ENCODE measurements around the gene MRPL32. TPM values are rescaled to one million over a fixed set of nuclear protein-coding genes. Genes with fewer than 3 reads are reported as not detected.
A peak's percentile ranks its signal among the peaks of the same experiment; 100 is the strongest.

MRPL32 gene
- total RNA-seq, 1 experiment from 2014 or later = 101 TPM

DNA sequence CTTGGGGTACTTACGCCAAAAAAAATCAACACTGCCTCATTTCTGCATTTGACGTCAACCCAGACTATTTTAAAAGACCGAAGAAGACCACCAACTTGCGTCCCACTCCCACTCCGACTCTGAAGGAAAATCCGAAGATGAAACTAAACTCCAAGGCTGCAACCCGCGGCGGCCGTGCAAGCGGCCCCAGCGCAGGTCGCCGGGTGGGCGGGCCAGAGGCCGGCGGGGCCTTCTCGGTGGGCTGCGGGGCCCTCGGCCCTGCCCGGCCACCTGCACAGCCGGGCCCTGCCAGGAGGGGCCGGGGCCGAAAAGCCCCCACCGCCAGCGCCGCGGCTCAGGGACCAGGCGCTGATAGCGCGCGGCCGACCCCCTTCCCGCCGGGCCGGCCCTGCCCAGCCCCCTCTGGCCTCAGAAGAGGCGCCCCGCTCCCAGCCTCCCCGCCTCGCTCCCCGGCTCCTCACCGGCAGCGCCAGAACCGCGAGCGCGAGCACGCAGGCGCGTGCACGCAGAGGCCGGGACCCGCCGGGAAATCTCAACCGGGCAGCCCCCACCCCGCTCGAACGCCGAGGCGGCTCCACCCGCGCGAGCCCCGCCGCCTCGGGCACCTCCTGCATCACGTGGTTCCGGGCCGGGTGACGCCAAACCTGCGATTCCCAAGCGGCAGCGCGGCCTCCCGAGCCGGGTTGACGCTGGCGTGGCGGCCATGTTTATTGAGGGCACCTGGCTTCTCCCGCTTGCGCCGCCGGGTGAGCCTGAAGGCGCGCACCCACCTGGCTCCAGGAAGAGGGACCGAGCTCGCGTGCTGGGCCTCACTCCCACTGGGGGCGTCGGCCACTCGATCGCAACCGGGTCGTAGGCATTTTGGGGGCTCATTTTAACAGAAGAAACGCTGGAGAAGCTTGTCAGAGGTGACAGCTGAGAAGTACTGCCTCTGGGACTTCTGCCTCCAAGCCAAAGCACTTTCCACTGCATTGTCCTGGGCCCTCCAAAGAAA, 20.4 kb upstream of the MRPL32 start, which contains the start of gene C7orf25:
Gene C7orf25 (minus strand): TSS at position 617 of the 994 bp plus-strand sequence. CDS start 1,170 bp downstream, outside the sequence.
- peak; percentile 97 for DNase-seq
- no CpG with 5 or more reads among the region's 95 CpGs for WGBS (ENCODE audit: extremely low coverage, insufficient read length, low lambda C conversion rate)

More for the DNA sequence above, 20.4 kb upstream of the MRPL32 start, which contains the start of gene C7orf25:
- no peak within 1 kb of the TSS for H3K4ac ChIP-seq (ENCODE audit: low read depth, low read length)
- H4K20me1 ChIP-seq (ENCODE audit: control insufficient read depth, insufficient read depth, insufficient read length) = no peaks in the 10 kb centered on the region
- no peak within 1 kb of the TSS for H2BK5ac ChIP-seq (ENCODE audit: insufficient read length, low read length)
- peaks cover 12% of the 10 kb centered on the region for H3K4me1 ChIP-seq (ENCODE audit: insufficient read depth, low read length)
- Mint-ChIP-seq H3K36me3 (ENCODE audit: insufficient read depth in 1 of 3, low read depth in 3 of 3) (peaks cover 8 to 39% (median 36%) of the 10 kb centered on the region in 3 experiments; a peak in 6 of 7 replicates), H3K27me3 (ENCODE audit: low read depth) (no peaks in the 10 kb centered on the region), H3K27ac (peak within 1 kb of the TSS; percentile 94 to 95 (median 95)), H3K4me1 (peaks cover 36 to 41% of the 10 kb centered on the region in 2 experiments), H3K9me3 (no peaks in the 10 kb centered on the region; a peak in 1 of 5 replicates), H3K4me3 (peak within 1 kb of the TSS; percentile 90 to 92)
- no peak within 1 kb of the TSS for H3K56ac ChIP-seq (ENCODE audit: insufficient read length, low read depth, low read length)
- peak within 1 kb of the TSS; percentile 81 for H3K14ac ChIP-seq (ENCODE audit: insufficient read depth, low read length)
- no peak within 1 kb of the TSS for H2BK12ac ChIP-seq (ENCODE audit: insufficient read length, low read depth, low read length)
- H4K5ac ChIP-seq (ENCODE audit: insufficient read length, low read depth, low read length) = no peak within 1 kb of the TSS
- TF ChIP-seq, protein P1, sequence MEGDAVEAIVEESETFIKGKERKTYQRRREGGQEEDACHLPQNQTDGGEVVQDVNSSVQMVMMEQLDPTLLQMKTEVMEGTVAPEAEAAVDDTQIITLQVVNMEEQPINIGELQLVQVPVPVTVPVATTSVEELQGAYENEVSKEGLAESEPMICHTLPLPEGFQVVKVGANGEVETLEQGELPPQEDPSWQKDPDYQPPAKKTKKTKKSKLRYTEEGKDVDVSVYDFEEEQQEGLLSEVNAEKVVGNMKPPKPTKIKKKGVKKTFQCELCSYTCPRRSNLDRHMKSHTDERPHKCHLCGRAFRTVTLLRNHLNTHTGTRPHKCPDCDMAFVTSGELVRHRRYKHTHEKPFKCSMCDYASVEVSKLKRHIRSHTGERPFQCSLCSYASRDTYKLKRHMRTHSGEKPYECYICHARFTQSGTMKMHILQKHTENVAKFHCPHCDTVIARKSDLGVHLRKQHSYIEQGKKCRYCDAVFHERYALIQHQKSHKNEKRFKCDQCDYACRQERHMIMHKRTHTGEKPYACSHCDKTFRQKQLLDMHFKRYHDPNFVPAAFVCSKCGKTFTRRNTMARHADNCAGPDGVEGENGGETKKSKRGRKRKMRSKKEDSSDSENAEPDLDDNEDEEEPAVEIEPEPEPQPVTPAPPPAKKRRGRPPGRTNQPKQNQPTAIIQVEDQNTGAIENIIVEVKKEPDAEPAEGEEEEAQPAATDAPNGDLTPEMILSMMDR (conservative IDR thresholded peaks at IDR 0.05) = no peak
- peak within 1 kb of the TSS; percentile 24 for H3K27ac ChIP-seq (ENCODE audit: insufficient read length, low read depth, low read length)
- H3K4me2 ChIP-seq (ENCODE audit: insufficient read depth, insufficient read length, low read length) = peak within 1 kb of the TSS; percentile 95
- no peak within 1 kb of the TSS for H2BK120ac ChIP-seq (ENCODE audit: low read depth, low read length, poor library complexity, severe bottlenecking)
- H2AFZ ChIP-seq (ENCODE audit: low read length) = no peak within 1 kb of the TSS
- H3K9ac ChIP-seq (ENCODE audit: extremely low read depth, insufficient read length, low read length) = peak within 1 kb of the TSS; percentile 80
- H3K27me3 ChIP-seq (ENCODE audit: insufficient read depth, low read length) = no peaks in the 10 kb centered on the region
- no peaks in the 10 kb centered on the region for H3K79me1 ChIP-seq (ENCODE audit: insufficient read depth, low read depth, low read length, poor library complexity, severe bottlenecking)
- no peak within 1 kb of the TSS for H4K91ac ChIP-seq (ENCODE audit: insufficient read length, low read depth, low read length)
- H3K23me2 ChIP-seq (ENCODE audit: insufficient read length, low read depth, low read length, poor library complexity, severe bottlenecking) = peaks cover 9% of the 10 kb centered on the region
- H3K79me2 ChIP-seq (ENCODE audit: insufficient read depth, low read length) = peaks cover 3% of the 10 kb centered on the region; the same call in 1 of the 2 replicates
- H3K9me3 ChIP-seq (ENCODE audit: control insufficient read depth, low read depth, low read length) = no peaks in the 10 kb centered on the region
- no peak within 1 kb of the TSS for H2BK15ac ChIP-seq (ENCODE audit: low read depth, low read length)
- peak within 1 kb of the TSS; percentile 80 for H3K18ac ChIP-seq (ENCODE audit: insufficient read length, low read depth, low read length)
- H4K8ac ChIP-seq (replicated peaks; ENCODE audit: insufficient read length, low read depth, low read length) = no peak within 1 kb of the TSS
- H2BK20ac ChIP-seq (ENCODE audit: low read depth, low read length, poor library complexity, severe bottlenecking) = no peak within 1 kb of the TSS
- no peak within 1 kb of the TSS for H2AK5ac ChIP-seq (ENCODE audit: insufficient read length, low read length)
- no peak within 1 kb of the TSS for H3K23ac ChIP-seq (ENCODE audit: insufficient read length, low read depth, low read length)
- H3T11ph ChIP-seq (ENCODE audit: low read length) = no peak within 1 kb of the TSS

Measured in H9 (cell line).